ENCODE results near the gene SDC3. TPM values are rescaled to one million over a fixed set of nuclear protein-coding genes. Genes with fewer than 3 reads are reported as not detected.

The SDC3 gene
- total RNA-seq, 2 donors from 2014 or later = 15.2 to 24.2 TPM

- intact Hi-C loops (cut with DNase I) = no loop called here
- Histone ChIP-seq H3K4me1 (no peaks in the 10 kb centered on the region), H3K36me3 (no peaks in the 10 kb centered on the region), H3K27me3 (no peaks in the 10 kb centered on the region), H3K9me3 (no peaks in the 10 kb centered on the region), H3K9ac (ENCODE audit: low read depth in 2 of 2, low read length in 2 of 2) (no peak overlapping the region), H3K4me3 (no peak overlapping the region), H3K27ac (no peak overlapping the region)
- TF ChIP-seq CTCF (IDR thresholded peaks at IDR 0.05) = no peak
- no peak for DNase-seq
Observed at GRCh38 chr1:30890502-30891226, 17.9 kb downstream of the SDC3 start.

GRCh38 chr1:30889511-30889910 lies 19.0 kb downstream of the SDC3 start:
- H3K27ac ChIP-seq = no peak overlapping the region
- H3K4me1 ChIP-seq = no peaks in the 10 kb centered on the region
- H3K36me3 ChIP-seq = no peaks in the 10 kb centered on the region
- H3K9me3 ChIP-seq = no peaks in the 10 kb centered on the region
- H3K4me3 ChIP-seq = no peak overlapping the region
- DNase-seq = no peak
- intact Hi-C loops (cut with DNase I) = no loop called here
- H3K9ac ChIP-seq (ENCODE audit: low read depth in 2 of 2, low read length in 2 of 2) = no peak overlapping the region
- TF ChIP-seq CTCF (IDR thresholded peaks at IDR 0.05) = no peak
- H3K27me3 ChIP-seq = no peaks in the 10 kb centered on the region

DNA sequence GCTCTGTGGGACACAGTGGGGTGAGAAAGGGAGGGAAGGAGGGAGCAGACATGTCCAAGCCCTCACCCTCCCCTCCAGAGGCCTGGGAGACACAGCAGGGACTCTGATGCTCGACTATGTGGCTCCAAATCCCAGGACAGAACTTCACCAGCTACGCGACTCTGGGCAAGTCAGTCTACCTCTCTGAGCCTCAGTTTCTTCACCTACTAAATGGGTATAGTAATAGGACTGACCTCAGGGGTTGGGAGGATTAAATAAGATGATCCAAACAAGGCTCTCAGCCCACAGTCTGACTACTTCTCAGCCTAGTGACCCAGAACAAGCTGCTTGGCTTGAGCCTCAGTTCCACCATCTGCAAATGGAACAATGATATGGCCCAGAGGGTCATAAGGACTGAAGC lies 19.6 kb downstream of the SDC3 start:
- intact Hi-C loops (cut with DNase I) = no loop called here
- Histone ChIP-seq H3K27me3 (no peaks in the 10 kb centered on the region), H3K9me3 (no peaks in the 10 kb centered on the region), H3K4me3 (no peak overlapping the region), H3K9ac (ENCODE audit: low read depth in 2 of 2, low read length in 2 of 2) (peak overlapping the region in 1 of 2 donors; percentile 27), H3K27ac (peak overlapping the region; percentile 53), H3K36me3 (no peaks in the 10 kb centered on the region), H3K4me1 (no peaks in the 10 kb centered on the region)
- no peak for DNase-seq
- no peak for TF ChIP-seq CTCF (IDR thresholded peaks at IDR 0.05)

GRCh38 chr1:30888391-30888790 lies 20.2 kb downstream of the SDC3 start:
- H3K4me1 ChIP-seq = no peaks in the 10 kb centered on the region
- no peak overlapping the region for H3K4me3 ChIP-seq
- no peak for DNase-seq
- peak overlapping the region; percentile 53 for H3K27ac ChIP-seq
- no peak for TF ChIP-seq CTCF (IDR thresholded peaks at IDR 0.05)
- no peaks in the 10 kb centered on the region for H3K27me3 ChIP-seq
- H3K9me3 ChIP-seq = no peaks in the 10 kb centered on the region
- intact Hi-C loops (cut with DNase I) = no loop called here
- no peaks in the 10 kb centered on the region for H3K36me3 ChIP-seq
- peak overlapping the region in 1 of 2 donors; percentile 27 for H3K9ac ChIP-seq (ENCODE audit: low read depth in 2 of 2, low read length in 2 of 2)

- Histone ChIP-seq H3K9me3 (no peaks in the 10 kb centered on the region), H3K27ac (peak overlapping the region; percentile 53), H3K27me3 (no peaks in the 10 kb centered on the region), H3K4me1 (no peaks in the 10 kb centered on the region), H3K36me3 (no peaks in the 10 kb centered on the region), H3K4me3 (no peak overlapping the region), H3K9ac (ENCODE audit: low read depth in 2 of 2, low read length in 2 of 2) (no peak overlapping the region)
- intact Hi-C loops (cut with DNase I) = no loop called here
- no peak for DNase-seq
- no peak for TF ChIP-seq CTCF (IDR thresholded peaks at IDR 0.05)
Observed at GRCh38 chr1:30887485-30888315, 20.9 kb downstream of the SDC3 start.

Measured in colonic mucosa (tissue), 4 donors.